Measurements from ENCODE around the gene SDK2. TPM values are rescaled to one million over a fixed set of nuclear protein-coding genes. Genes with fewer than 3 reads are reported as not detected.
"Not testable (repeated sequence)": the region's sequence is repeated elsewhere in the genome, so short reads cannot be mapped to it uniquely, and the experiment has no call there.

SDK2 gene
- total RNA-seq, 1 donor from 2014 or later: 31.2 TPM

- no peak for DNase-seq (ENCODE audit: low read depth, low spot score)
- peaks cover 3% of the 10 kb centered on the region for H3K9me3 Mint-ChIP-seq
- peaks cover 3% of the 10 kb centered on the region for H3K36me3 Mint-ChIP-seq (ENCODE audit: low read depth)
- no peak overlapping the region for H3K4me3 Mint-ChIP-seq
- TF ChIP-seq CTCF (conservative IDR thresholded peaks at IDR 0.05): no peak
- H3K4me1 Mint-ChIP-seq: peaks cover 18% of the 10 kb centered on the region
- no peaks in the 10 kb centered on the region for H3K27me3 Mint-ChIP-seq (ENCODE audit: low read depth)
- H3K27ac Mint-ChIP-seq (ENCODE audit: unreplicated experiment): no peak overlapping the region
Measured at GRCh38 chr17:73476890-73477350, 167.3 kb downstream of the SDK2 start.

- no peak overlapping the region for H3K4me3 Mint-ChIP-seq
- no peak for TF ChIP-seq CTCF (conservative IDR thresholded peaks at IDR 0.05)
- peaks cover 3% of the 10 kb centered on the region for H3K36me3 Mint-ChIP-seq (ENCODE audit: low read depth)
- peaks cover 18% of the 10 kb centered on the region for H3K4me1 Mint-ChIP-seq
- DNase-seq (ENCODE audit: low read depth, low spot score): no peak
- H3K27ac Mint-ChIP-seq (ENCODE audit: unreplicated experiment): no peak overlapping the region
- H3K9me3 Mint-ChIP-seq: peaks cover 3% of the 10 kb centered on the region
- no peaks in the 10 kb centered on the region for H3K27me3 Mint-ChIP-seq (ENCODE audit: low read depth)
Measured at GRCh38 chr17:73474370-73474988, 169.8 kb downstream of the SDK2 start.

- H3K4me1 Mint-ChIP-seq; H3K36me3 Mint-ChIP-seq (ENCODE audit: low read depth); H3K27ac Mint-ChIP-seq (ENCODE audit: unreplicated experiment); H3K4me3 Mint-ChIP-seq; H3K27me3 Mint-ChIP-seq (ENCODE audit: low read depth); H3K9me3 Mint-ChIP-seq; DNase-seq (ENCODE audit: low read depth, low spot score): not testable (repeated sequence)
Measured at GRCh38 chr17:73472715-73473114, 171.5 kb downstream of the SDK2 start.

- Mint-ChIP-seq H3K4me1 (peaks cover 10% of the 10 kb centered on the region), H3K27me3 (ENCODE audit: low read depth) (no peaks in the 10 kb centered on the region), H3K9me3 (peaks cover 3% of the 10 kb centered on the region), H3K36me3 (ENCODE audit: low read depth) (peaks cover 3% of the 10 kb centered on the region), H3K27ac (ENCODE audit: unreplicated experiment) (no peak overlapping the region), H3K4me3 (no peak overlapping the region)
- no peak for DNase-seq (ENCODE audit: low read depth, low spot score)
- TF ChIP-seq CTCF (conservative IDR thresholded peaks at IDR 0.05): no peak
Measured at GRCh38 chr17:73471924-73472323, 172.3 kb downstream of the SDK2 start.

GRCh38 chr17:73470316-73470826 is 173.9 kb downstream of the SDK2 start:
- no peak for TF ChIP-seq CTCF (conservative IDR thresholded peaks at IDR 0.05)
- H3K4me1 Mint-ChIP-seq: peaks cover 19% of the 10 kb centered on the region
- DNase-seq (ENCODE audit: low read depth, low spot score): no peak
- no peaks in the 10 kb centered on the region for H3K27me3 Mint-ChIP-seq (ENCODE audit: low read depth)
- H3K36me3 Mint-ChIP-seq (ENCODE audit: low read depth): peaks cover 3% of the 10 kb centered on the region
- no peak overlapping the region for H3K27ac Mint-ChIP-seq (ENCODE audit: unreplicated experiment)
- no peak overlapping the region for H3K4me3 Mint-ChIP-seq
- peaks cover 3% of the 10 kb centered on the region for H3K9me3 Mint-ChIP-seq

- Mint-ChIP-seq H3K27me3 (ENCODE audit: low read depth) (no peaks in the 10 kb centered on the region), H3K4me1 (peaks cover 13% of the 10 kb centered on the region), H3K36me3 (ENCODE audit: low read depth) (peaks cover 3% of the 10 kb centered on the region), H3K27ac (ENCODE audit: unreplicated experiment) (no peak overlapping the region), H3K9me3 (peaks cover 3% of the 10 kb centered on the region), H3K4me3 (no peak overlapping the region)
- TF ChIP-seq CTCF (conservative IDR thresholded peaks at IDR 0.05): no peak
- no peak for DNase-seq (ENCODE audit: low read depth, low spot score)
Measured at GRCh38 chr17:73469311-73469710, 174.9 kb downstream of the SDK2 start.
